ENCODE measurements around the gene TADA1. TPM values are rescaled to one million over a fixed set of nuclear protein-coding genes. Genes with fewer than 3 reads are reported as not detected.
A peak's percentile ranks its signal among the peaks of the same experiment; 100 is the strongest.

TADA1 gene
- total and polyA plus RNA-seq, 4 donors: 9.1 to 21.3 (median 15.0) TPM

- no peak for TF ChIP-seq HNF4A (conservative IDR thresholded peaks at IDR 0.05)
- no peak for TF ChIP-seq ATF3 (IDR thresholded peaks at IDR 0.05)
- no peak for TF ChIP-seq NR2F2 (IDR thresholded peaks at IDR 0.05)
- no peak for TF ChIP-seq ZBTB33 (IDR thresholded peaks at IDR 0.05)
- TF ChIP-seq JUND (IDR thresholded peaks at IDR 0.05): no peak
- no peak for TF ChIP-seq RXRA (IDR thresholded peaks at IDR 0.05)
- no peak for TF ChIP-seq RAD21 (IDR thresholded peaks at IDR 0.05)
- H3K27ac ChIP-seq (ENCODE audit: low read depth in 1 of 2, low read length in 2 of 2): no peak overlapping the region
- no peaks in the 10 kb centered on the region for H3K4me1 ChIP-seq (ENCODE audit: control insufficient read depth in 4 of 4, insufficient read depth in 4 of 4, low read length in 3 of 4)
- WGBS: 94% methylated on average over 2 of the region's 2 CpGs
- H3K9ac ChIP-seq (ENCODE audit: low read depth in 1 of 2, low read length in 2 of 2): no peak overlapping the region
- no peak overlapping the region for H3K4me3 ChIP-seq (ENCODE audit: low read depth in 1 of 3, low read length in 3 of 3)
- H3K36me3 ChIP-seq (ENCODE audit: control insufficient read depth in 4 of 4, insufficient read depth in 3 of 4, low read depth in 1 of 4, low read length in 3 of 4): no peaks in the 10 kb centered on the region
- no peak for DNase-seq (ENCODE audit: low spot score)
- no peaks in the 10 kb centered on the region for H3K9me3 ChIP-seq (ENCODE audit: control insufficient read depth in 4 of 4, low read length in 3 of 4)
- H3K27me3 ChIP-seq (ENCODE audit: control insufficient read depth in 4 of 4, insufficient read depth in 4 of 4, low read length in 3 of 4): no peaks in the 10 kb centered on the region
Measured at GRCh38 chr1:166819974-166820373, 56.1 kb downstream of the TADA1 start.

GRCh38 chr1:166814611-166815010, 61.5 kb downstream of the TADA1 start:
- H3K9ac ChIP-seq (ENCODE audit: low read depth in 1 of 2, low read length in 2 of 2): no peak overlapping the region
- H3K27me3 ChIP-seq (ENCODE audit: control insufficient read depth in 4 of 4, insufficient read depth in 4 of 4, low read length in 3 of 4): no peaks in the 10 kb centered on the region
- TF ChIP-seq JUND (IDR thresholded peaks at IDR 0.05): no peak
- no peak for TF ChIP-seq EGR1 (IDR thresholded peaks at IDR 0.05; ENCODE audit: low read depth in 2 of 2)
- no peaks in the 10 kb centered on the region for H3K9me3 ChIP-seq (ENCODE audit: control insufficient read depth in 4 of 4, low read length in 3 of 4)
- 85% methylated on average over 2 of the region's 2 CpGs for WGBS
- H3K4me1 ChIP-seq (ENCODE audit: control insufficient read depth in 4 of 4, insufficient read depth in 4 of 4, low read length in 3 of 4): peaks cover 2 to 14% (median 11%) of the 10 kb centered on the region in 4 donors
- no peaks in the 10 kb centered on the region for H3K36me3 ChIP-seq (ENCODE audit: control insufficient read depth in 4 of 4, insufficient read depth in 3 of 4, low read depth in 1 of 4, low read length in 3 of 4)
- DNase-seq (ENCODE audit: low spot score): no peak
- H3K4me3 ChIP-seq (ENCODE audit: low read depth in 1 of 3, low read length in 3 of 3): no peak overlapping the region
- H3K27ac ChIP-seq (ENCODE audit: low read depth in 1 of 2, low read length in 2 of 2): no peak overlapping the region

- Histone ChIP-seq H3K9ac (ENCODE audit: low read depth in 1 of 2, low read length in 2 of 2) (no peak overlapping the region), H3K27ac (ENCODE audit: low read depth in 1 of 2, low read length in 2 of 2) (peak overlapping the region in 1 of 2 donors; percentile 18), H3K27me3 (ENCODE audit: control insufficient read depth in 4 of 4, insufficient read depth in 4 of 4, low read length in 3 of 4) (no peaks in the 10 kb centered on the region), H3K4me1 (ENCODE audit: control insufficient read depth in 4 of 4, insufficient read depth in 4 of 4, low read length in 3 of 4) (peaks cover 2 to 14% (median 11%) of the 10 kb centered on the region in 4 donors), H3K9me3 (ENCODE audit: control insufficient read depth in 4 of 4, low read length in 3 of 4) (no peaks in the 10 kb centered on the region), H3K4me3 (ENCODE audit: low read depth in 1 of 3, low read length in 3 of 3) (no peak overlapping the region), H3K36me3 (ENCODE audit: control insufficient read depth in 4 of 4, insufficient read depth in 3 of 4, low read depth in 1 of 4, low read length in 3 of 4) (no peaks in the 10 kb centered on the region)
- DNase-seq (ENCODE audit: low spot score): no peak
- TF ChIP-seq HNF4G (IDR thresholded peaks at IDR 0.05) (no peak), MAX (IDR thresholded peaks at IDR 0.05) (no peak), RAD21 (IDR thresholded peaks at IDR 0.05) (peak; percentile 50 to 54), RXRA (IDR thresholded peaks at IDR 0.05) (peak in 1 of 2 donors; percentile 13), CTCF (IDR thresholded peaks at IDR 0.05; ENCODE audit: low read depth, low read length, missing input control) (peak; percentile 12), ATF3 (IDR thresholded peaks at IDR 0.05) (no peak), HNF4A (conservative IDR thresholded peaks at IDR 0.05) (peak in 1 of 2 donors; percentile 31), FOXA2 (IDR thresholded peaks at IDR 0.05) (no peak), ZBTB33 (IDR thresholded peaks at IDR 0.05) (no peak)
- WGBS: 19% methylated on average over 2 of the region's 2 CpGs
Measured at GRCh38 chr1:166813508-166814223, 62.4 kb downstream of the TADA1 start.
